ENCODE results near the gene CDNF. TPM values are rescaled to one million over a fixed set of nuclear protein-coding genes. Genes with fewer than 3 reads are reported as not detected.
A peak's percentile ranks its signal among the peaks of the same experiment; 100 is the strongest.

The CDNF gene
- total and polyA plus RNA-seq, 2 experiments from 2014 or later = 2.4 to 7.6 TPM

GRCh38 chr10:14823966-14824365 is 13.9 kb downstream of the CDNF start:
- Histone ChIP-seq H3K9me2 (replicated peaks; ENCODE audit: insufficient read depth) (no peaks in the 10 kb centered on the region), H3K4me1 (ENCODE audit: insufficient read depth) (no peaks in the 10 kb centered on the region), H3K27me3 (no peaks in the 10 kb centered on the region), H3K9me3 (ENCODE audit: low read depth) (no peaks in the 10 kb centered on the region), H3K4me3 (no peak overlapping the region), H2AFZ (no peak overlapping the region), H3K36me3 (replicated peaks; ENCODE audit: insufficient read depth, low read depth) (no peaks in the 10 kb centered on the region), H3K79me2 (no peaks in the 10 kb centered on the region), H4K20me1 (ENCODE audit: insufficient read depth, poor library complexity, severe bottlenecking) (no peaks in the 10 kb centered on the region), H3K27ac (no peak overlapping the region), H3K4me2 (no peak overlapping the region)
- WGBS (ENCODE audit: low lambda C conversion rate, missing lambda C conversion rate) = 90% methylated on average over 3 of the region's 3 CpGs
- no peak for DNase-seq (ENCODE audit: low spot score)
- TF ChIP-seq, protein P1, sequence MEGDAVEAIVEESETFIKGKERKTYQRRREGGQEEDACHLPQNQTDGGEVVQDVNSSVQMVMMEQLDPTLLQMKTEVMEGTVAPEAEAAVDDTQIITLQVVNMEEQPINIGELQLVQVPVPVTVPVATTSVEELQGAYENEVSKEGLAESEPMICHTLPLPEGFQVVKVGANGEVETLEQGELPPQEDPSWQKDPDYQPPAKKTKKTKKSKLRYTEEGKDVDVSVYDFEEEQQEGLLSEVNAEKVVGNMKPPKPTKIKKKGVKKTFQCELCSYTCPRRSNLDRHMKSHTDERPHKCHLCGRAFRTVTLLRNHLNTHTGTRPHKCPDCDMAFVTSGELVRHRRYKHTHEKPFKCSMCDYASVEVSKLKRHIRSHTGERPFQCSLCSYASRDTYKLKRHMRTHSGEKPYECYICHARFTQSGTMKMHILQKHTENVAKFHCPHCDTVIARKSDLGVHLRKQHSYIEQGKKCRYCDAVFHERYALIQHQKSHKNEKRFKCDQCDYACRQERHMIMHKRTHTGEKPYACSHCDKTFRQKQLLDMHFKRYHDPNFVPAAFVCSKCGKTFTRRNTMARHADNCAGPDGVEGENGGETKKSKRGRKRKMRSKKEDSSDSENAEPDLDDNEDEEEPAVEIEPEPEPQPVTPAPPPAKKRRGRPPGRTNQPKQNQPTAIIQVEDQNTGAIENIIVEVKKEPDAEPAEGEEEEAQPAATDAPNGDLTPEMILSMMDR (IDR thresholded peaks at IDR 0.05; ENCODE audit: poor library complexity) = no peak
- TF ChIP-seq EZH2 (IDR thresholded peaks at IDR 0.05; ENCODE audit: borderline replicate concordance) = no peak
- TF ChIP-seq EZH2phosphoT487 (IDR thresholded peaks at IDR 0.05; ENCODE audit: low read depth, severe bottlenecking, unreplicated experiment) = no peak

GRCh38 chr10:14822879-14823755 is 14.7 kb downstream of the CDNF start:
- Histone ChIP-seq H3K36me3 (replicated peaks; ENCODE audit: insufficient read depth, low read depth) (no peaks in the 10 kb centered on the region), H3K79me2 (no peaks in the 10 kb centered on the region), H3K4me3 (no peak overlapping the region), H3K27me3 (no peaks in the 10 kb centered on the region), H3K4me2 (no peak overlapping the region), H3K27ac (no peak overlapping the region), H3K9me3 (ENCODE audit: low read depth) (no peaks in the 10 kb centered on the region), H3K9me2 (replicated peaks; ENCODE audit: insufficient read depth) (no peaks in the 10 kb centered on the region), H4K20me1 (ENCODE audit: insufficient read depth, poor library complexity, severe bottlenecking) (no peaks in the 10 kb centered on the region), H2AFZ (no peak overlapping the region), H3K4me1 (ENCODE audit: insufficient read depth) (no peaks in the 10 kb centered on the region)
- peak; percentile 47 for DNase-seq (ENCODE audit: low spot score)
- 40% methylated on average over 3 of the region's 3 CpGs for WGBS (ENCODE audit: low lambda C conversion rate, missing lambda C conversion rate)
- TF ChIP-seq, protein P1 (IDR thresholded peaks at IDR 0.05; ENCODE audit: poor library complexity) = peak; percentile 64
- no peak for TF ChIP-seq EZH2 (IDR thresholded peaks at IDR 0.05; ENCODE audit: borderline replicate concordance)

DNA sequence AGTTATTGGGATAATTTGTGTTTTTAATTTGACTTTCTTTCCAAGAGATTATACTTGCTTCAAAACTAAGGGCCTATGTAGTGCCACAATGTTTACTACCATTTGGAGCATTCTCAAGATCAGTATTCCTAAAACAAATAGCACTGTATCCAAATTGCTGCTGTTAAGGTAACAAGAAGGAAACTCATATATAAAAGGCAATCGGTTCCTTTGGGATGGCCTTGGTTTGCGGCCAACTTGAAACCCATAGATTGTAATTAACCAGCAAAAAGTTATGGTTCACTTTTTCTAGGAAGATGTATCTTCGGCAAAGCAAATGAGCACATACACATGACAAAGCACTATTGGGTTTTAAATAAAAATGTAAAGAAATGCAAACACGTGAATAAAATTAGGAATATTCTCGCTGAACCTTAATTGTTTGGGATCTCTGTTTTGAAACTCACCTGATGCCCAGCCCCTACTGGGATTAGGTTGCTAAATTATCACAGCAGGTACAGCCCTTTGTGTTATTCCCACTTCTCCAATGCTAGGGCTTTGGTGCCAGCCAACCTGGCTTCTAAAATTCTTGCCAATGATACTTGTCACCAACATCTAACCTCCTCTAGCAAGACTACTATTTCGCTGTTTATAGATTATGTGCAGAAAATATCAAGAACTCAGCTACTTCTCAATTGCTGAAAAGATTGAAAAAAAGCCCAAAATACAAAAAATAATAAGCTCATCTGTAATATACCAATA is 16.0 kb downstream of the CDNF start:
- TF ChIP-seq, protein P1 (IDR thresholded peaks at IDR 0.05; ENCODE audit: poor library complexity) = no peak
- TF ChIP-seq EZH2 (IDR thresholded peaks at IDR 0.05; ENCODE audit: borderline replicate concordance) (no peak), EZH2phosphoT487 (IDR thresholded peaks at IDR 0.05; ENCODE audit: low read depth, severe bottlenecking, unreplicated experiment) (no peak)
- no peaks in the 10 kb centered on the region for H3K36me3 ChIP-seq (replicated peaks; ENCODE audit: insufficient read depth, low read depth)
- H2AFZ ChIP-seq = no peak overlapping the region
- H4K20me1 ChIP-seq (ENCODE audit: insufficient read depth, poor library complexity, severe bottlenecking) = no peaks in the 10 kb centered on the region
- H3K9me3 ChIP-seq (ENCODE audit: low read depth) = no peaks in the 10 kb centered on the region
- DNase-seq (ENCODE audit: low spot score) = no peak
- H3K27me3 ChIP-seq = no peaks in the 10 kb centered on the region
- H3K4me2 ChIP-seq = no peak overlapping the region
- H3K27ac ChIP-seq = no peak overlapping the region
- WGBS (ENCODE audit: low lambda C conversion rate, missing lambda C conversion rate) = 87% methylated on average over 6 of the region's 6 CpGs
- no peaks in the 10 kb centered on the region for H3K9me2 ChIP-seq (replicated peaks; ENCODE audit: insufficient read depth)
- no peak overlapping the region for H3K4me3 ChIP-seq
- H3K4me1 ChIP-seq (ENCODE audit: insufficient read depth) = no peaks in the 10 kb centered on the region
- no peaks in the 10 kb centered on the region for H3K79me2 ChIP-seq

Measured in hepatocyte (in vitro differentiated cells).